Embryonic facial prominence (tissue), 1 donor: ENCODE results near the gene SEZ6.

Experiments used
- DNase-seq: peaks from one replicate; pipeline ENCODE4 v3.0.0-alpha.2; 2016; ENCODE audit errors: extremely low spot score

The SEZ6 gene

DNA sequence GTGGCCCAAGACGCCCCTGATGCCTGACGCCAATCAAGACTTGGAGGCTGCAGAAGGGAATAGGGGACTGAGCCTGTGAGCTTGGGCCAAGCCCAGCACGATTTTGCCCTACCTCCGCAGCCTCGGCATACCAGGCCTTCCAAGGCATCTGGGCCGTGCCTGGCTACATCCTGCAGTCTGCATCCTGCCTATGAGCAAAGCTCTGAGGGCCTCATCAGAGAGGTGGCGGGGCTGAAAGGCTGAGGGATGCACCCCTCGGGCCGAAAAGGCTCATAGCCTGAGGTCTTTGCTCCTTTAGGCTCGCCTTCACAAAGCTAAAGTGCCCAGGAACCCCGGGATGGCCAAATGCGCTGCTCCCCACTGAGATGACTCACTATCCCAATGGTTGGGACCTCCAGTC, 2.5 kb downstream of the SEZ6 start:
- DNase-seq, result no peak

DNA sequence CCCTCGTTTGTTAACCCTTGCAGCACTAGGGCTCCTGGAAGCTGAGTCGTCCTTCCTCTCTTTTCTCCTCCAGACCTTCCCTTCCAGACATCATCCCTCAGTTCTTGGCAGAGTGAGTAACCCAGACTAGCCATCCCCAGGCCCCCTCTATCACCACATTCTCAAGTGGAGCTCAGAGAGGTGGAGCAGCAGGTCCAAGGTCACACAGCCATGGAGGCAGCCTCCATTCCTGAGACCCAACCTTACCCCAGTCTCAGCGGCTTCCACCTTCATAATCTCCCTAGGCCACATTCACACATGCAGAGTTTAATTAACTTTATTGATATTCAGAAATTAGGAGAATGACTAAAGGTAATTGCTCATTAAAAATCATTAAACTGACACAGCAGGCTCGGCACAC, 3.0 kb downstream of the SEZ6 start:
- no peak for DNase-seq

DNA sequence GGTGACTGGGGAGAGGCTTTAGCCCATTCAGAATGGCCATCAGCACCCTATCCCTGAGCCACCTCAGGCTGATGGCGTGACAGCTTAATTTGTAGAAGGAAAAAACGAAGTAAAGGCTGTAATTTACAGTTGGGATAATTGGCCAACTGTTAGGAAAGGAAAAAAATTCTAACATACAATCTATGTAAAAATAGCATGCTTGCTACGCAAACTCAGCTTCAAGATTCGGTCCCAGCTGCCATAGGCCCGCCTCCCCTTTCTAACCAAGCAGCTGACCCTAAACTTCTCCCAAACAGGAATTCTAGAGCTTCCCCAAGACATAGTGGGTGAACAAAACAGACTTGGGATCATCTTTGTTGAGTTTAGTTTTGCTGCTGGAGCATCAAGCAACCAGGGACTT, 4.9 kb downstream of the SEZ6 start:
- no peak for DNase-seq

DNA sequence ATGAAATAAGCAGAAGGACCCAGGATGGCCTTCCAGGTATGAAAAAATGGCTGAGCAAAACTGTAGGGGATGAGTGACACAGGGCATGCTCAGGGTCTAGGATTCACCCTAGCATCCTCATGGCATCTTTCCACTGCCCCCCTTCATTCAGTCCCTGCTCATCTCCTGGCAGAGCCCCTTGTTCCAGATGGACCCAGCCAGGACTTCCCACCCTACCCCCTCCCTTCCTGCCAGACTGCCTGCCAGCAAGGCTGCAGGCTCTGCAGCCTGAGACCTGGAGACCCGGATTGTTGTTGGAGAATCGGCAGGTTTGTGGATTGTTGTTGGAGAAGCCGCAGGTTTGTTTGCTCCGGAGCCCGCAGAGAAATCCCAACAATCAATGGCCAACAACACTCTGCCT, 6.6 kb downstream of the SEZ6 start:
- DNase-seq, result no peak

DNA sequence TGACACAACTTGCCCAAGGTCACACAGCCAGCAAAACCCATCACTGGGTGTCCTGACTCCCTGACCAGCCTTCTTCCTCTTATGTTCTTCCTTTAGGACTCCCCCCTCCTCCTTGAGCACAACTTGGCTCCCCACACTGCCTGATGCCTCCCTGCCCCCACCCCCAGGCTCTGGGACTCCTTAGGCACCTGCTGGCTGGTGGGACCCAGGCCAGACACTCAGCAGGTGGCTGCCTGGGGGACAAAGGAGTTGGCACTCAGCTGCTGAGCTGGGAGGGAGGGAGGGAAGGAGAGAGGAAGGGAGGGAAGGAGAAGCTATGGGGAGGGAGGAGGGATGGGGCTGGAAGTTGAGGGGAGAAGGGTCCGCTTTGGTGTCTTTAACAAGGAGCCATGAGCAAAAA, 8.0 kb downstream of the SEZ6 start:
- DNase-seq, result no peak

DNA sequence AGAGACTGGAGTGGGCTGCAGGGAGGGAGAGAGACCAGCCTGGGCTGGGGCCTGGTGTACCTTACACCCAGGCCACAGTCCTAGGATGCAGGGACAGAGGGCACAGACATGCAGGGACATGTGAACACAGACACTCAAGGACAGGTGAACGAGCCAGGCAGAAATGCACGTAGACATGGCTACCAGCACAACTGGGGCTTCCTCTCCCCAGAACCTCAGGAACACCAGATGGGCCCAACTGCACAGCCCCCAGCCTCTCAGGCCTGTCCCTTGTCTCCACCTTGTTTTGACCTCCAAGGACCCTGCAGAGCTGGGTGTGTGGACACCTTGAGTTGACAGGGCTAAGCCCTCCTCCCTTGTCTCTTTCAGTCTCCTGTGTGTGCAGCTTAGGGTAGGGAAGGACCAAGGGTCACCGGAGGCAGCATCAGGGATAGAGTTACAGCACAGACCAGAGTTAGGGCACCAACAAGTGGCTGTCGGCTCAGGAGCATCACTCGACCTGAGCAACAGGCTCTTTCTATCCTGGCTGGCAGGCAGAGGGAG, 9.2 kb downstream of the SEZ6 start:
- no peak for DNase-seq

DNA sequence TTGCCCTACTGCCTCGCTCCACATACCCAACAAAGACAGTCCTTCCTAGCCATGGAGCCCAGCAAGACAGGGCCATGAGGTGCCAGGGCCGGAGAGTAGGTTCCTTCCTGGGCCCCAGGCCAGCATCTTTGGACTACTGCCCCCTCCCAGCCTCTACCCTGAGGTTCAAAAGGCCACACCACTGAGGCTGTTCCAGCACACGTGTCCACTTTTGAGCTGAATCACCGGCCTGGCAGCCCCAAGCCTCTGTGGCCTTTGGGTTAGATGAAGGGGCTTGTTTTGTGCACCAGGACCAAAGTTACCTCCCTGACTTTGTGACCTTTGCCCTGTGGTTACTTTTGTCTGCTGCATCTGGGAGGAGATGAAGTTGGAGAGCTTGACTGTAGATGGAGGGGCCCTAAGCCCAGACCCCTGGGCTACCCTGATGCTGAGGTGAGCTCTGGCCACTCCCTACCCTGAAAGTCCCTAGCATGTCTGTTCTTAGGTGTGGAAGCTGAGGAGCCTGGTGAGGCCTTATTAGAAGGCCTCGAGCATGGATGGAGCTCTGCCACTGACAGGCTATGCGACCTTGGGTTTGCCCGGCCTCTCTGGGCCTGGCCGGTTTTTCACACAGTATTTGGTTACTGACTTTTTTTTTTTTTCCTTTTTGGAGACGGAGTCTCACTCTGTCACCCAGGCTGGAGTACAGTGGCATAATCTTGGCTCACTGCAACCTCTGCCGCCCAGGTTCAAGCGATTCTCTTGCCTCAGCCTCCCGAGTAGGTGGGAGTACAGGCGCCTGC, 12.0 kb downstream of the SEZ6 start:
- no peak for DNase-seq

DNA sequence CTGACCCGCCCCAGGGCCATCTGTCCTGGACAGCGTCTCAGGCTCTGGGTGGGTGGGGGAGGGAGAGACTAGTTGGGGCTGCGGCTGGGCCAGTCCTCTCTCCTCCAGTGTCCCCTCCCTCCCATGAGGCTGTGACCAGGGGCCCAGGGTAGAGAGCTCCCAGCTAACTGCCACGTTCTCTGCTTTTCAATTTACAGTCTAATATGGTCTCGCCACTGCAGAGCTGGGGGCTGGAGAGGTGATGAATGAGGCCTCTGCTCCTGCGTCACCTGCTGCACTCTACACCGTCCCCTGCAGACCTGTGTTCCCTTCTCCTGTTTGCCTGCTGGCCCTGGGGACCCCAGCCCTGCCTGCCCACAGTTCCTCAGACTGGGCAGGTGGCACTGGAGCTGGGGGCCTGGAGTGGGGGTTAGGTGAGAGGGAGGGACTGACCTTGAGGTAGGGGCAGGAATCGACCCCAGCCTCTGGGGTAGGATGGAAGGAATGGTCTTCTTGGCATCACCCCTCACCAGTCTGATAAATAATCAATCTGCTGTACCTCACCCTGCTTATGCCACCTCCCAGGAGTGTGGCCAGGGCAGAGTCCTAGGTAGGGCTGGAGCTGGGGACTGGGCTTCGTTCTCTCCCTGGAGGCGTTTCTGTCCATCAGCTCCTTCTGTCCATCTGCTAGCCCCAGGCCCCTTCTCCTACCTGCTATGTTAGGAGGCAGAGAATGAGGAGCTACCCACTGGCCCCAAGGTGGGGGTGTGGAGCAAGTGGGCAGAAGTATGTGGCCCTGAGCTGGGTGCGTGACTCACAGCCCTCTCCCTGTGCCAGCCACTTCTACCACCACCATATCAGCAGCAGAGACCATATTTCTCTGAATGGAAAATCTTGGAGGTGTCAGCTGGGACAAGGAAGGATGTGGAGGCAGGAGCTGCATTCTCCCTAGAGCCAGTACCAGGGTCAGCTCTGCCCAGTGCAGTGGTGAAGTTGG, 12.9 kb downstream of the SEZ6 start:
- no peak for DNase-seq

DNA sequence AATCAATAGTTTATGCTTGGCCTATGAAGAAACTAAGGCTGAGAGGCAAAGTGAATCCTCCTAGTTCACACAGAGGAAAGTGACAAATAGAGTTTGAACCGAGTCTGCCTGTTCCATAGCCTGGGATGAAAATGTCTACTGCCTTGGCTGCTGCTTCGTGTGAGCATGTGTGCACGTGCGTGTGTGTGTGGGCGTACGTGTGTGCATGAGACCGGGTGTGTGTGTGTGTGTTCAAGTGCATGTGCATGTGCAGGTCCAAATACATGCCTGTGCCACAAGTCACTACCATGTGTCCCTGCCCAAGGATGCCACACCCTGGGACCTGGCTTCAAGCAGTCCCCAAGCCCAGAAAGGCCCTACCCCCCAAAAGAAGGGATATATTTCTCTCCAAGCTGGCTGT, 13.6 kb downstream of the SEZ6 start:
- DNase-seq, result no peak

DNA sequence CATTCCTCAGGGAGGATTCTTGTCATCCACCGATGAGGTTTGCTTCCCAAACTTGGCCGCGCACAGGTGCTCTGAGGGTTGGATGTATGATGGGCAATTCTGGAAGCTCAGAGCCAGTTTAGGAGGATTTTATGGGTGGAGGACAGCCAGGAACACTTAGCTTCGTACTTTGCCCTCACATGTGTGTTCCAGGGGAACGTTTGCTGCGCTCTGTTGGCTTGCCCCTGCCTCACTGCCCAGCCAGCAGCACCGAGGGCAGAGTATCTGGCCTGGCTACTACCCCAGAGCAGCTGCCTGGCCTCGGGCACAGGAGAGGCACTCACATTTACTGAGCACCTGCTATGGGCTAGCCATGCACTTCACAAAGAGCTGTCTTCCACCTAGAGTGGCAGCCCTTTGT, 14.1 kb downstream of the SEZ6 start:
- no peak for DNase-seq

DNA sequence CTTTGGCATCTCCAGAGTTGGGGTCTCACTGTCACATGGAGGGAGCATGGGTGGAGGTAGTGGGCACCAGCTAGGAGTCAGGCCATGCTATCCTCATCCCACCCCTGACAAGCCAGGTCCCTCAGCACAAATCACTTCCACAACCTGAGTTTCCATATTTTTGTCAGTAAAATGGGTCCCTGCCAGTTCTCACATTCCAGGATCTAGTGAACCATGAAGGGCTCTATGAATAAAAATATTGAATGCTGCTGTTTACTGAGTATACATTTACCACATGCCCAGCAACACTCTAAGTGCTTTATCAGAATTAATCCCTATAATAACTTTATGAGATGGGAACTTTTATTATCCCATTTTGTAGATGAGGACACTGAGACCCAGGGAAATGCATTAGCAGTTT, 16.8 kb downstream of the SEZ6 start:
- DNase-seq, result no peak

DNA sequence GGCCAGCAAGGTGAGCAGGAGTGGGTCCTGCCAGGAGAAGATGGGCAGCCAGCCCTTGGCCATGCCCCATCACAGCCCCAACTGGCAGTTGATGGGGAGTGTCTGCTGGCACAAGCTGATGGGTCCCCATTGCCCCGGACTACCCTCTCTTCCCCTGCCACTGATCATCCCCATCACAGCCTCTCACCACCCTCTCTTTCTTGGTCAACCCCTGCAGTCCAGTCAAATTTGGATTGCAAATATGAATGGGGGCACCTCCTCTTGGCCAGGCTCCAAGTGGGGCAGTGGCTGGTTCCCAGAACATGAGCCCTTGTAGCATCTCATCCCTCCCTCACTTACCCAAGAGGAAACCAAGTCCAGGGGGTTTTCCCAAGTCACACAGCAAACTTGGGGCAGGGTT, 17.4 kb downstream of the SEZ6 start:
- no peak for DNase-seq

DNA sequence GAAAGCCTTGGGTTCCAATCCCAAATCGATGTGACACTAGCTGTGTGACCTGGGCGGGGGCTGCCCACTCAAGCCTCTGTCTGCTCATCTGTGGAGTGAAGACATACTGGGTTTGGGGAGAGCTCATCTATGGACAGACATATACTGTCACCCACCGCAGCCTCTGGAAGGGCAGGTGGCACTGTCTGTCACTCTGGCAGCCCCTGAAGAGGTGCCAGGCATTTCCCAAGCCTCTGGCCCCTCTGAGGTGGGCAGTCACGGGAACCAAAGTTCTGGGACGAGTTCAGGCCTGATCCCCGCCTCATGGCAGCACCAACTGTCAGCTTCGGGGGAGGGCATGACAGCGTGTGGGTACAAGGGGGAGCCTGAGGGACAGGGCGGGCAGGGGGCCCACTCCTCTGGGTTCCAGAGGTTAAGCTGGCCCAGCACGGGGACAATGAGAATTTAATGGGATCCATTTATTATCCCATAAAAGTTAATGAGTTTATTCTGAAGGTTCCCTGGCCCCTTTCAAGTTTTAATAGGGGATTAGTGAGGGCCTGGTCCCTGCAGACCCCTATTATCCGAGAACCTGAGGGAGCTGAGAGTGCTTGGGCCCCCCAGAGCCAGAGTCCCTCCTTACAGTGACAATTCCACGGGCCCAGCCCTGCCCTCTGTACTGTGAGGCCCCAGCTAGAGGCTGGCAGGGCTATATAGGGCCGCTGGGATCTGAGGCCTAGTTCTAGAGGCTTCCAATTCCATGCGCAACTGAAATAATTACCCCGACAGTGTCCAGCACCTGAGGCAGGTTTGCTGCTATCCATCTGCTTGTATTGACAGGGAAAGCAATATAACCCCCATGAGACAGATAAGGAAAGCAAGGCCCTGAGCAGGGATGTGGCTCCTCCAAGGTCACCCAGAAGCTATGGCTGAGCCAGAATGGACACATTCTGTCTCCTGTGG, 18.8 kb downstream of the SEZ6 start:
- no peak for DNase-seq

DNA sequence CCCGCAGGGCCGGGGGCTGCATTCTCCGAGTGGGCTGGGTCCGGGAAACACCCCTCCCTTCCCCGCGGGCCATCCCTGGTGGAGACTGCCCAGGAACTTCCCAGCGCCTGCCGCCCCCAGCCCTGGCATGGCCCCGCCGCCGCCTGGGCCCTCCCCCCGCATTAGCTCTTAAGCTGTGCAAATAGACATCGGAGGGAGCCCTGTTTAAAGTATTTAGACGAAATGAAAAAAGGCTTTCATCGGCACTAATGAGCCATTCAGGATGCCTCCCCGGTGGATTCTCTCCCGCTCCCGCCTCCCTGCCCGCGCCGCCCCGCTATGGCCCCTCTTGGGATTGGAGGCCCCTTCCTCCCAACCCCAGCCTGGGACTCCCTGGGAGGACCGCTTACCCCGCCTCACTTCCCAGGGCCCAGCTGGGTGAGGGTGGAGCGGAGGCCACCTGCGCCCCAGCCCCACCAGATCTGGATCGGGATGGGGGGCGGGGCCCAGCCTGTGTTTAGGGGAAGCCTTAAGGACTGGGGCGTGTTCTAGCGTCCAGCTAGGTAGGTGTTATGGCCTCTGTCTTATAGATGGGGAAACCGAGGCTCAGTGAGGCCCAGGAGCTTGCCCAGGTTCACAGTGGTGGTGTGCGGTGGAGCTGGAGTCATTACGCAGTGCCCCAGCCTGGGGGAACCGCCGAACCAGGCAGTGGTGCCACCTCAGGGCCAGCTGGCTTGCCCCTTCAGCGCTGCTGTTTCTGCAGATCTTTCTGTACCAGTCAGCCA, 19.7 kb downstream of the SEZ6 start:
- no peak for DNase-seq

DNA sequence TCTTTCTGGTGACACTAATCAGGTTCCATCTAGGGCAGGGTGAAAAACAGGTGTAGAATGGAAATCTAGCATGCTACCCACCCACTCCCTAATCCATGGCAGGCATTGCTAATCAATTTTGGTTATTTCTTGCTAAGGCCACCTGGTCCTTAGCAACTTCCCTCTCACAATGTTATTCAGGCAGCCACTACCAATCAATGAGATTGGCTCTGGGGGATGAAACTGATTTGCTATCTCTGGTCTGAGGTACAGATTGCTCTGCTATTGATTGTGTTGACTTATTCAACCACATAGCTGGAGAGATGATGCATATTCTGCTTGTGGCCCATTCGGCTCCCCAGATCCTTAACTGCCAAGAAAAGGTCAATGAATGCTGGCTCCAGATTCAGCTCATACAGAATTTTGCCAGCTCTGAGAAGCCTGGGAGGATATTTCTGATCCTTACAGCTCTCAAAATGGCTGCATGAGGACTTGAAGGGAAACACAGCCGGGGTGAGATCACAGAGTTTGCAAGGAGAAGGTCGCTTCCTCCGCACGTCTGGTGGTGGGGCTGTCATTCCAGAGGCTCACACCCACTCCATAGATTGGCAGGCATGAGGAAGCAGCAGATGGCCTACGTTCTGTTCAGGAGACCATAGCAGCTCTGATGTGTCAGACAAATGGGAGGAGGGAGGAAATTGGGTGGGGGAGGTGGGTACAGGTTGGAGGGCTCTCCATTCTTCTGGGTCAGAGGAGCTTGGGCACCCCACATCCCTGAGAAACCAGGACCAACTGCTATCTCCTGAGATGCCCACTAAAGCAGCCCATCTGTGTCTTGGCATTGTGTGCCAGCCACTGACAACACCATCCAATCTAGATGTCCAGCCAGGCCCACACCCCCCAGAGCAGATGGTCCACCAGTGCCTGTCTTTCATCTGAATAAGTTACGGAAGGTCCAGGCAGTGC, 22.3 kb downstream of the SEZ6 start:
- DNase-seq, result no peak

DNA sequence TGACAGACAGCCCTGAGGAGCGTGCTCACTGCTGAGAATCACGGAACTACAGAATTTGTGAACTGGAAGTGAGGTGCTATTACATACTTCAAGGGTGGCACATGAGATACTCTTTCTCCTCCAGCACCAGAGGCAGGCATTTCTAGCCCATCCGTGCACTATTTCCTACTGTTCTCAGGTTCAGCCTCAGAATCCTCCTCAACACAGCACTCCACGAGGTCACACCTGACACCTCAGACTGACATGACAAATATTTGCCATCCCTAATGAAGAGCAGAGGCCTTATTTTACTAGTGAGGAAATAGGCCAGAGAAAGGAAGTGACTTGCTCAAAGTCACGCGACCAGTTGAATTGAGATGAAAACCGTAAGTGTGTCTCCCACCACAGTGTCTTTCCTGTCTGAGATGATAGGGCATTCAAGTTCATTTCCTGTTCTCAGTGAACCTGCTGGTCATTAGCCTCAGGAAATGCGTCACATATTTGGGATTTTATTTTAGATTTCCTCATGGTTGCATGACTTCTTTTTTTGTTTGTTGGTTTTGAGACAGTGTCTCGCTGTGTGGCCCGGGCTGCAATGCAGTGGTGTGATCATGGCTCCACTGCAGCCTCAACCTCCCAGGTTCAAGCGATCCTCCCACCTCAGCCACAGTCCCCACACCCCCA, 23.6 kb downstream of the SEZ6 start:
- DNase-seq, result no peak

DNA sequence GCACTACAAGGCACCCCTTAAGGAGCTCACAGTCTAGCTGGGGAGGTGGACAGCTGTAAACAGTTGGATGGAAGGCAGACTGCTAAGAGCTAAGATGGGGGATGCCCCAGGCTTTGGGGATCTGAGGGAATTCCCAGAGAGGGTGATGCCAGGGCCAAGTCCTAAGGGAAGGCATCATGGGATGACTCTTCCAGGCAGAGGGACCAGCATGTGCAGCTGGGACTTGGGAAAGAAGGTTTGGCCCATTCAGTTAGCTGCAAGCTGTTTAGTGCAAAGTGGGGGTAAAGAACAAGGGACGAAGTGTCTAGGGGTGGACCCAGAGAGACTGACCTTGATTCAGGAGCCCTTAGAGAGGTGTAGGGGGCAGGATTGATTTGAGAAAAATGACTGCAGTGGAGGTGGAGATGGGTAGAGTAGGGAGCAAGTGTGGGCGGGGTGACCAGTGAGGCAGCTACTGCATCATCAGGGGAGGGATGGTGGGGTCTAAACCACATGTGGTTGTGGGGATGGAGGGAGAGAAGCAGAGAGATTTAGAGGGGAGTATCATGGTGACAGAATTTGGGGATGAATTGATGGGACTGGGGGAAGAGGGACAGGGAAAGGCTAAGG, 27.4 kb downstream of the SEZ6 start:
- DNase-seq, result no peak

DNA sequence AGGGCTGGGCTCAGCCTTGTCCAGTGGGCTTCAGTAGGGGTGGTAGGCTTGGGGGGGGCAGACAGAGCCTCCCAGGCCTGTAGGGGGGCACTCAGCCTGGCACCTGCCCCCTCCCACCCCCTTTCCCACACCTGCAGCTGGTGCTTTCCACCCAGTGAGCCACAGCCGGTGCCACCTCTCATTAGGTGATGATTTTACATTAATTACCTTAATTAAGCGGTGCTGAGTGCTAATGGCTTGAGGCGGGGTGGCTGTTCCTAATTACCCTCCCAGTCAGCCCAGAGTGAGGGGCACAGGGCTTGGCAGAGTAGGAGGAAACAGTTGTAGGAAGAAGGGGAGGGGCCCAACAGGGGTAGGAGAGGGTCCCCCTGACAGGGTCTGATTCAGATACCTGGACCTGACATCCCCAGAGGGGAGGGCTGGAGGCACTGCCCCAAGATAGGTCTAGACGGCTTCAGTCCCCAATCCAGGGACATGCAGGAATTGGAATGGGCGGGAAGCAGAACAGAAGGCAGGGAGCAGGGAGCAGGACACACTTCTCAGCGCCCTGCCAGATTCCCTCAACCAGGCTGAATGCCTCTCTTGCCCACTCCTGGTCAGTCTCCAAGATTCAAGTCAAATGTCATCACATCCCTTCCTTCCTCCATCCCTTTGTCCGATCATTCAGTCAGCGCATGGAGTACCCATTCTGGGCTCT, 28.0 kb downstream of the SEZ6 start:
- DNase-seq, result no peak
